HEK293T (cell line): ENCODE data around the gene KLHL29.

ENCODE experiments used
- BHLHE40 ChIP-seq: fragments of 450-650 bp; IDR thresholded peaks from 2 replicates; pipeline ENCODE4 v1.6.1; 2016; ENCODE audit warnings: mild to moderate bottlenecking, moderate library complexity, borderline replicate concordance
- CTBP1 ChIP-seq: fragments of 450-650 bp; IDR thresholded peaks from 2 replicates; pipeline ENCODE4 v1.6.1; 2016; ENCODE audit warnings: borderline replicate concordance
- FOXA1 ChIP-seq: fragments of 450-650 bp; IDR thresholded peaks from 2 replicates; pipeline ENCODE4 v1.6.1; 2016; ENCODE audit warnings: mild to moderate bottlenecking
- FOXK2 ChIP-seq: fragments of 450-650 bp; IDR thresholded peaks from 2 replicates; pipeline ENCODE4 v1.6.1; 2016; ENCODE audit warnings: mild to moderate bottlenecking
- FOXM1 ChIP-seq: fragments of 450-650 bp; IDR thresholded peaks from 2 replicates; pipeline ENCODE4 v1.6.1; 2017; ENCODE audit warnings: mild to moderate bottlenecking, borderline replicate concordance
- HDGF ChIP-seq: fragments of 450-650 bp; IDR thresholded peaks from 2 replicates; pipeline ENCODE4 v1.6.1; 2017; ENCODE audit warnings: antibody characterized with exemption, borderline replicate concordance
- L3MBTL2 ChIP-seq: fragments of 450-650 bp; conservative IDR thresholded peaks from 2 replicates; pipeline ENCODE4 v1.6.1; 2016; ENCODE audit warnings: mild to moderate bottlenecking
- LEF1 ChIP-seq: fragments of 450-650 bp; IDR thresholded peaks from 2 replicates; pipeline ENCODE4 v1.6.1; 2017; ENCODE audit warnings: mild to moderate bottlenecking, borderline replicate concordance
- SP1 ChIP-seq: fragments of 450-650 bp; IDR thresholded peaks from 2 replicates; pipeline ENCODE4 v1.6.1; 2017
- SUZ12 ChIP-seq: fragments of 450-650 bp; IDR thresholded peaks from 2 replicates; pipeline ENCODE4 v1.6.1; 2016; ENCODE audit warnings: mild to moderate bottlenecking
- TARDBP ChIP-seq: fragments of 450-650 bp; IDR thresholded peaks from 2 replicates; pipeline ENCODE4 v1.6.1; 2016
- ZNF384 ChIP-seq: fragments of 450-650 bp; IDR thresholded peaks from 2 replicates; pipeline ENCODE4 v1.6.1; 2016
- TF ChIP-seq, protein P1 (sequence below): fragments of 450-650 bp; IDR thresholded peaks from 2 replicates; pipeline ENCODE4 v1.6.1; 2016

DNA sequence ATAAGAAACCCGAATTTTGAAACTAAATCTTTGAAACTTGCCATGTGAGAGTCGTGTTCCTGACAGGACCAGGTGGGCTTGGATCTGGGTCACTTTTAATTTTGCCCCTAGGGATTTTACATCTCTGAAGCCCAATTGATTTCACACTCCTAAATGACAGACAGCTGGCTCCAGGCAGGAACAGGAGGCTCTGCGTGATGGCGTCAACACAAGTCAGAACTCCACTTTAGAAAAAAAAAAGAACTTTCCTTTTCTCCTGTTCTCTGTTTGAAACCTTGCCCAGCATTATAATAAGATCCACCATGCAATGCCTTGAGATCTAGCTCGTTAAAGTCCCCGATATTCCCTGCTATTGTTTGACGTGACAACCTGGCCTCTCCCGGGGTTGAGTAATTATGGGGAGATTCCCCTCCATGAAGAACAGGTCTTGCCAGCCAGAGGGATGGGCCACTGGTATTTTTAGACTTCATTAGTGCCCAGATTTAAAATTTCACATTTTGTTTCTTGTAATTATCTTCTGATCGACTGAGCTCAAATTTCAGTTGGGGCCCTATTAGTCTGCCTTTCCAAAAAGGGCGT is 260.3 kb downstream of the KLHL29 start:
- no peak for TF ChIP-seq CTBP1
- no peak for TF ChIP-seq BHLHE40
- TF ChIP-seq ZNF384: no peak
- no peak for TF ChIP-seq SP1
- no peak for TF ChIP-seq SUZ12
- TF ChIP-seq FOXM1: no peak
- no peak for TF ChIP-seq FOXA1
- no peak for TF ChIP-seq LEF1
- TF ChIP-seq TARDBP: no peak
- TF ChIP-seq, protein P1, sequence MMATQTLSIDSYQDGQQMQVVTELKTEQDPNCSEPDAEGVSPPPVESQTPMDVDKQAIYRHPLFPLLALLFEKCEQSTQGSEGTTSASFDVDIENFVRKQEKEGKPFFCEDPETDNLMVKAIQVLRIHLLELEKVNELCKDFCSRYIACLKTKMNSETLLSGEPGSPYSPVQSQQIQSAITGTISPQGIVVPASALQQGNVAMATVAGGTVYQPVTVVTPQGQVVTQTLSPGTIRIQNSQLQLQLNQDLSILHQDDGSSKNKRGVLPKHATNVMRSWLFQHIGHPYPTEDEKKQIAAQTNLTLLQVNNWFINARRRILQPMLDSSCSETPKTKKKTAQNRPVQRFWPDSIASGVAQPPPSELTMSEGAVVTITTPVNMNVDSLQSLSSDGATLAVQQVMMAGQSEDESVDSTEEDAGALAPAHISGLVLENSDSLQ: no peak
- no peak for TF ChIP-seq FOXK2
- no peak for TF ChIP-seq L3MBTL2
- TF ChIP-seq HDGF: no peak
